HepG2 (cell line): ENCODE results near the gene DSCAML1.

Experiments
- BRCA1 ChIP-seq: sonication (generic); formaldehyde crosslinking; IDR thresholded peaks from 2 replicates; pipeline ENCODE4 v1.4.0; 2020; ENCODE audit warnings: missing genetic modification reagents
- CBX1 ChIP-seq: IDR thresholded peaks from one replicate; pipeline ENCODE4 v1.6.1; 2016; ENCODE audit warnings: antibody characterized with exemption, low read depth
- EZH2 ChIP-seq: conservative IDR thresholded peaks from 2 replicates; pipeline ENCODE4 v1.6.1; 2012; ENCODE audit warnings: mild to moderate bottlenecking, low read depth, low read length, moderate library complexity
- PCBP2 ChIP-seq: fragments of 200-400 bp; formaldehyde crosslinking; optimal IDR thresholded peaks from 2 replicates; pipeline ENCODE3; 2018; ENCODE audit warnings: low read length, low read depth; ENCODE audit not compliant: poor library complexity, severe bottlenecking
- SNRNP70 ChIP-seq: fragments of 200-400 bp; formaldehyde crosslinking; IDR thresholded peaks from 2 replicates; pipeline ENCODE4 v1.6.1; 2017; ENCODE audit warnings: mild to moderate bottlenecking, low read depth, low read length, moderate library complexity
- ZNF766 ChIP-seq: sonication (generic); formaldehyde crosslinking; IDR thresholded peaks from 2 replicates; pipeline ENCODE4 v1.5.0; 2020; ENCODE audit warnings: missing genetic modification reagents, borderline replicate concordance
- ZNF776 ChIP-seq: sonication (generic); formaldehyde crosslinking; IDR thresholded peaks from 2 replicates; pipeline ENCODE4 v1.4.0; 2020; ENCODE audit warnings: mild to moderate bottlenecking, missing genetic modification reagents
- ZSCAN21 ChIP-seq: sonication (generic); formaldehyde crosslinking; IDR thresholded peaks from 2 replicates; pipeline ENCODE4 v1.8.0; 2022; ENCODE audit warnings: mild to moderate bottlenecking, missing genetic modification reagents, moderate library complexity, borderline replicate concordance
- TF ChIP-seq, protein P1 (sequence below): sonication (generic); formaldehyde crosslinking; conservative IDR thresholded peaks from 2 replicates; pipeline ENCODE4 v1.4.0; 2020; ENCODE audit warnings: missing genetic modification reagents
- TF ChIP-seq, protein P2 (sequence below): sonication (generic); formaldehyde crosslinking; IDR thresholded peaks from 2 replicates; pipeline ENCODE4 v1.5.0; 2020; ENCODE audit warnings: missing genetic modification reagents
- TF ChIP-seq, protein P3 (sequence below): sonication (generic); formaldehyde crosslinking; IDR thresholded peaks from 2 replicates; pipeline ENCODE4 v1.5.0; 2020; ENCODE audit warnings: mild to moderate bottlenecking, missing genetic modification reagents, moderate library complexity

DNA sequence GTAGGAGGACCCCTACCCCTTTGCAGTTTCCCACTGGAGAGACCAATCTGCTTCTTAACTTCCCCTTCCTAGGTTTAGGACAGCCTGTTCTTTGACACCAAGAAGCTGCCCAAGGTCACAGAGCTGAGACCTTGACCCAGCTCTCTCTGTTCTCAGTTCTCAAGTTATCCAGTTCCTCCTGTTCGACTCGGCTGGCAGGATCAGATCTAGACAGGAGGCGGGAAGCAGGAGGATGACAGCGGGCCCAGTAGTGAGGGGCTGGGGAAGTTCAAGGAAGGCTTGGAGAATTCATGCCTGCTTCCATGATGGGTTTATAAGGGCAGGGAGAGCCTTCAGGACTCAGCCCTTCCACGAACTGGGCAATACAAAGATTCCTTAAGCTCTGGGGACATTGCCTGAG is 210.6 kb downstream of the DSCAML1 start:
- TF ChIP-seq PCBP2: no peak
- no peak for TF ChIP-seq ZNF766
- no peak for TF ChIP-seq ZSCAN21 (CRISPR knock-in tag)
- no peak for TF ChIP-seq EZH2
- no peak for TF ChIP-seq CBX1
- TF ChIP-seq, protein P1, sequence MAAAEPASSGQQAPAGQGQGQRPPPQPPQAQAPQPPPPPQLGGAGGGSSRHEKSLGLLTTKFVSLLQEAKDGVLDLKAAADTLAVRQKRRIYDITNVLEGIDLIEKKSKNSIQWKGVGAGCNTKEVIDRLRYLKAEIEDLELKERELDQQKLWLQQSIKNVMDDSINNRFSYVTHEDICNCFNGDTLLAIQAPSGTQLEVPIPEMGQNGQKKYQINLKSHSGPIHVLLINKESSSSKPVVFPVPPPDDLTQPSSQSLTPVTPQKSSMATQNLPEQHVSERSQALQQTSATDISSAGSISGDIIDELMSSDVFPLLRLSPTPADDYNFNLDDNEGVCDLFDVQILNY (CRISPR knock-in tag): no peak
- TF ChIP-seq, protein P2, sequence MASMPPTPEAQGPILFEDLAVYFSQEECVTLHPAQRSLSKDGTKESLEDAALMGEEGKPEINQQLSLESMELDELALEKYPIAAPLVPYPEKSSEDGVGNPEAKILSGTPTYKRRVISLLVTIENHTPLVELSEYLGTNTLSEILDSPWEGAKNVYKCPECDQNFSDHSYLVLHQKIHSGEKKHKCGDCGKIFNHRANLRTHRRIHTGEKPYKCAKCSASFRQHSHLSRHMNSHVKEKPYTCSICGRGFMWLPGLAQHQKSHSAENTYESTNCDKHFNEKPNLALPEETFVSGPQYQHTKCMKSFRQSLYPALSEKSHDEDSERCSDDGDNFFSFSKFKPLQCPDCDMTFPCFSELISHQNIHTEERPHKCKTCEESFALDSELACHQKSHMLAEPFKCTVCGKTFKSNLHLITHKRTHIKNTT: no peak
- TF ChIP-seq SNRNP70: no peak
- TF ChIP-seq, protein P3, sequence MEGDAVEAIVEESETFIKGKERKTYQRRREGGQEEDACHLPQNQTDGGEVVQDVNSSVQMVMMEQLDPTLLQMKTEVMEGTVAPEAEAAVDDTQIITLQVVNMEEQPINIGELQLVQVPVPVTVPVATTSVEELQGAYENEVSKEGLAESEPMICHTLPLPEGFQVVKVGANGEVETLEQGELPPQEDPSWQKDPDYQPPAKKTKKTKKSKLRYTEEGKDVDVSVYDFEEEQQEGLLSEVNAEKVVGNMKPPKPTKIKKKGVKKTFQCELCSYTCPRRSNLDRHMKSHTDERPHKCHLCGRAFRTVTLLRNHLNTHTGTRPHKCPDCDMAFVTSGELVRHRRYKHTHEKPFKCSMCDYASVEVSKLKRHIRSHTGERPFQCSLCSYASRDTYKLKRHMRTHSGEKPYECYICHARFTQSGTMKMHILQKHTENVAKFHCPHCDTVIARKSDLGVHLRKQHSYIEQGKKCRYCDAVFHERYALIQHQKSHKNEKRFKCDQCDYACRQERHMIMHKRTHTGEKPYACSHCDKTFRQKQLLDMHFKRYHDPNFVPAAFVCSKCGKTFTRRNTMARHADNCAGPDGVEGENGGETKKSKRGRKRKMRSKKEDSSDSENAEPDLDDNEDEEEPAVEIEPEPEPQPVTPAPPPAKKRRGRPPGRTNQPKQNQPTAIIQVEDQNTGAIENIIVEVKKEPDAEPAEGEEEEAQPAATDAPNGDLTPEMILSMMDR (CRISPR knock-in tag): no peak
- no peak for TF ChIP-seq BRCA1
- no peak for TF ChIP-seq ZNF776 (CRISPR knock-in tag)
